SU-DHL-6 (cell line): Measurements from ENCODE around the gene EOGT.

Source experiments
- H2AFZ ChIP-seq: fragments of 200-600 bp; sonication (generic); 2 replicates; pipeline ENCODE4 v1.6.1; 2014; ENCODE audit warnings: low read depth, mild to moderate bottlenecking, moderate library complexity, mixed read lengths, antibody characterized with exemption, low read length; ENCODE audit not compliant: severe bottlenecking
- H3F3A ChIP-seq: fragments of 200-600 bp; shearing (Covaris generic); 2 replicates; pipeline ENCODE4 v1.6.0; 2016; ENCODE audit warnings: antibody characterized with exemption, mild to moderate bottlenecking; ENCODE audit not compliant: insufficient read depth
- H3K27ac ChIP-seq: fragments of 200-600 bp; sonication (generic); 2 replicates; pipeline ENCODE4 v1.5.1; 2016; ENCODE audit warnings: low read depth, mild to moderate bottlenecking, low read length, moderate library complexity, mixed read lengths
- H3K27me3 ChIP-seq: fragments of 200-600 bp; sonication (generic), shearing (Covaris generic); 2 replicates; pipeline ENCODE4 v1.6.0; 2014; ENCODE audit warnings: mild to moderate bottlenecking, low read length
- H3K36me3 ChIP-seq: fragments of 200-600 bp; sonication (generic); 2 replicates; pipeline ENCODE4 v1.6.1; 2014; ENCODE audit warnings: mild to moderate bottlenecking, low read length, mixed read lengths
- H3K4me2 ChIP-seq: fragments of 300-600, 200-600 bp; shearing (Covaris generic), sonication (generic); 2 replicates; pipeline ENCODE4 v1.6.0; 2014; ENCODE audit warnings: low read length, low read depth, mild to moderate bottlenecking; ENCODE audit not compliant: poor library complexity, severe bottlenecking
- H3K4me3 ChIP-seq: fragments of 200-600 bp; sonication (generic); 2 replicates; pipeline ENCODE4 v1.5.1; 2014; ENCODE audit warnings: antibody characterized with exemption, low read length, mild to moderate bottlenecking, mixed read lengths; ENCODE audit not compliant: insufficient read depth, poor library complexity, severe bottlenecking
- H3K79me2 ChIP-seq: fragments of 200-600 bp; sonication (generic); 2 replicates; pipeline ENCODE4 v1.6.1; 2014; ENCODE audit warnings: mild to moderate bottlenecking, low read length, moderate library complexity; ENCODE audit not compliant: insufficient read depth
- H3K9ac ChIP-seq: fragments of 200-600 bp; sonication (generic); 2 replicates; pipeline ENCODE4 v1.7.0; 2014; ENCODE audit warnings: mild to moderate bottlenecking, low read length
- H3K9me2 ChIP-seq: fragments of 200-600 bp; sonication (generic); replicated peaks from 2 replicates; pipeline ENCODE4 v1.6.1; 2014; ENCODE audit warnings: low read length; ENCODE audit not compliant: insufficient read depth
- H3K9me3 ChIP-seq: fragments of 200-600 bp; sonication (generic); 2 replicates; pipeline ENCODE4 v1.6.1; 2014; ENCODE audit warnings: low read length, mixed read lengths; ENCODE audit not compliant: insufficient read depth
- H4K20me1 ChIP-seq: fragments of 200-600 bp; sonication (generic); 2 replicates; pipeline ENCODE4 v1.6.1; 2014; ENCODE audit warnings: low read depth, mild to moderate bottlenecking, antibody characterized with exemption, low read length, moderate library complexity, mixed read lengths
- EZH2phosphoT487 ChIP-seq: fragments of 200-600 bp; sonication (generic), shearing (Covaris generic); conservative IDR thresholded peaks from 2 replicates; pipeline ENCODE4 v1.6.1; 2018; ENCODE audit warnings: mild to moderate bottlenecking, antibody characterized with exemption, low read length, moderate library complexity, mixed read lengths
- TF ChIP-seq, protein P1 (sequence below): fragments of 200-600 bp; sonication (generic); IDR thresholded peaks from one replicate; pipeline ENCODE4 v1.5.1; 2017; ENCODE audit warnings: antibody characterized with exemption, mild to moderate bottlenecking, low read length, moderate library complexity; ENCODE audit not compliant: insufficient read depth, poor library complexity, severe bottlenecking

Gene EOGT

DNA sequence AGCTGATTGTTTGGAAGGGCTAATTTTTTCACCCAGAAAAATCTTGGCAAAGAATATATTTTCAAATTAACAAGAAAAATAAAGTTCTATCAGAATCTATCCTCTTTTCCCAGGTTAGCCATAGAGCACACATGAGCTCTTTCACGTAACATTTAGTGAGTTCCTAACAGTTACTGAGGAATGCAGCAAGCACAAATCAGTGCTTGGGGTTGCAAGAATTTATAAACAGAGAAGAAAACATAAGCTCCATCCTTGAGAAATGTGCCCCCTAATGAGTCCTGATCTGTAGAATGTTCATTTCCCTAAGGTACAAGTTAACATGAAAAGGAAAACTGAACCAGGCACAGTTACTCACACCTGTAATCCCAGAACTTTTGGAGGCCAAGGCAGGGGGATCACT, 13.9 kb downstream of the EOGT start:
- Histone ChIP-seq H3K4me3 (no peak overlapping the region), H2AFZ (no peak overlapping the region), H3K9me3 (no peaks in the 10 kb centered on the region), H3K9me2 (no peaks in the 10 kb centered on the region), H4K20me1 (no peaks in the 10 kb centered on the region), H3F3A (no peaks in the 10 kb centered on the region), H3K36me3 (peaks cover 20% of the 10 kb centered on the region; the same call in 1 of the 2 replicates), H3K27ac (no peak overlapping the region), H3K9ac (no peak overlapping the region), H3K79me2 (no peaks in the 10 kb centered on the region), H3K27me3 (no peaks in the 10 kb centered on the region), H3K4me2 (no peak overlapping the region)
- TF ChIP-seq, protein P1, sequence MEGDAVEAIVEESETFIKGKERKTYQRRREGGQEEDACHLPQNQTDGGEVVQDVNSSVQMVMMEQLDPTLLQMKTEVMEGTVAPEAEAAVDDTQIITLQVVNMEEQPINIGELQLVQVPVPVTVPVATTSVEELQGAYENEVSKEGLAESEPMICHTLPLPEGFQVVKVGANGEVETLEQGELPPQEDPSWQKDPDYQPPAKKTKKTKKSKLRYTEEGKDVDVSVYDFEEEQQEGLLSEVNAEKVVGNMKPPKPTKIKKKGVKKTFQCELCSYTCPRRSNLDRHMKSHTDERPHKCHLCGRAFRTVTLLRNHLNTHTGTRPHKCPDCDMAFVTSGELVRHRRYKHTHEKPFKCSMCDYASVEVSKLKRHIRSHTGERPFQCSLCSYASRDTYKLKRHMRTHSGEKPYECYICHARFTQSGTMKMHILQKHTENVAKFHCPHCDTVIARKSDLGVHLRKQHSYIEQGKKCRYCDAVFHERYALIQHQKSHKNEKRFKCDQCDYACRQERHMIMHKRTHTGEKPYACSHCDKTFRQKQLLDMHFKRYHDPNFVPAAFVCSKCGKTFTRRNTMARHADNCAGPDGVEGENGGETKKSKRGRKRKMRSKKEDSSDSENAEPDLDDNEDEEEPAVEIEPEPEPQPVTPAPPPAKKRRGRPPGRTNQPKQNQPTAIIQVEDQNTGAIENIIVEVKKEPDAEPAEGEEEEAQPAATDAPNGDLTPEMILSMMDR: no peak
- TF ChIP-seq EZH2phosphoT487: no peak

DNA sequence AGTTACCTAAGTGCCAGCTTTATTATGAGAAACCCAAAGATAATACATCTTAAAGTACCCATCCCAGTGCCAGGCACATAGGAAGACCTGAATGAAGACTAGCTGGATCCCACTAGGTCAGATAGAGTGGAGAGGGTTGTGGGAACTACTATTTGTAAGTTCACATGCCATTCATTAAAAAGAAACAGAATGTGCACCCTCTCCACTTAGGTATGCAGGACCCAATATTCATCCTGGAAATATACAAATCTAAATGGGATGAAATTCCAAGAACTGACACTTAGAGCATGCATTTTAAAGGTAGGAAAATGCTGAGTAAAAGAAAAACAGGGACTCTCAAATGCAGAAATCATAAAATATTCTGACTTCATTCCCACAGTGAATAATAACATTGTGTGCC, 14.3 kb downstream of the EOGT start:
- Histone ChIP-seq H3K36me3 (peaks cover 17% of the 10 kb centered on the region; the same call in 1 of the 2 replicates), H3K27me3 (no peaks in the 10 kb centered on the region), H3K9ac (no peak overlapping the region), H2AFZ (no peak overlapping the region), H3K79me2 (no peaks in the 10 kb centered on the region), H3F3A (no peaks in the 10 kb centered on the region), H3K4me3 (no peak overlapping the region), H3K9me2 (no peaks in the 10 kb centered on the region), H3K27ac (no peak overlapping the region), H4K20me1 (no peaks in the 10 kb centered on the region), H3K9me3 (no peaks in the 10 kb centered on the region), H3K4me2 (no peak overlapping the region)
- TF ChIP-seq EZH2phosphoT487: no peak
- TF ChIP-seq, protein P1: no peak

DNA sequence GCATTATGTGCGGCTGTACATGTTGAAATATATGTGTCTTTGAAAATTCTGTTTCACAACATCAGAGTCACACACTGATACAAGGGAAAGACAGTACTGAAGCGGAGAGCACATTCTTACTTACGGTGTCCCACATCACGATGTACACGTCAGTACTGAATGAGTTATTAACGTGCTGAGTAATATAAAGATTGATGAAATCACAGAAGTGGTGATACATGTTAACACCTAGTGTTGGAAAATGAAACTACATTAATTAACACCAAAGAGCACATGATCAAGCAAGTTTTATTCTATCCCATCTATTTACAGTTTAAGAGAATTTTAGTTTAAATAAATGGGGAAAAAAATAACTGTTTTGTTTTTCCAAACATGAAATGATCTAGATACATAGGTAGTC, 15.6 kb downstream of the EOGT start:
- Histone ChIP-seq H3K9ac (no peak overlapping the region), H3K27ac (no peak overlapping the region), H3K36me3 (peaks cover 11% of the 10 kb centered on the region; the same call in 1 of the 2 replicates), H3K4me3 (no peak overlapping the region), H3F3A (no peaks in the 10 kb centered on the region), H3K79me2 (no peaks in the 10 kb centered on the region), H2AFZ (no peak overlapping the region), H3K9me3 (no peaks in the 10 kb centered on the region), H3K27me3 (no peaks in the 10 kb centered on the region), H3K4me2 (no peak overlapping the region), H3K9me2 (no peaks in the 10 kb centered on the region), H4K20me1 (no peaks in the 10 kb centered on the region)
- TF ChIP-seq, protein P1: no peak
- no peak for TF ChIP-seq EZH2phosphoT487
